Immature natural killer cell (primary cell): ENCODE measurements around the gene MAP7D2. TPM values are rescaled to one million over a fixed set of nuclear protein-coding genes. Genes with fewer than 3 reads are reported as not detected.

ENCODE experiments used
- DNase-seq, 3 donors: peaks; one replicate each; pipeline ENCODE4 v3.0.0; 2022; ENCODE audit warnings: mixed read lengths in 1 of 3
- H3K27ac Mint-ChIP-seq, 6 donors: one replicate each; pipeline ENCODE4 v1.8.0; 2020; ENCODE audit warnings: mixed read lengths in 6 of 6, mild to moderate bottlenecking in 5 of 6, inconsistent platforms in 4 of 6, moderate library complexity in 3 of 6
- H3K27me3 Mint-ChIP-seq, 3 donors: one replicate each; pipeline ENCODE4 v1.8.0; 2020 to 2021; ENCODE audit warnings: low read depth in 3 of 3, mild to moderate bottlenecking in 3 of 3, mixed read lengths in 3 of 3, moderate library complexity in 3 of 3, inconsistent platforms in 1 of 3
- H3K36me3 Mint-ChIP-seq, 3 donors: one replicate each; pipeline ENCODE4 v1.8.0; 2020; ENCODE audit warnings: mixed read lengths in 3 of 3, inconsistent platforms in 2 of 3, mild to moderate bottlenecking in 2 of 3
- H3K4me1 Mint-ChIP-seq, 2 donors: one replicate each; pipeline ENCODE4 v1.8.0; 2020; ENCODE audit warnings: inconsistent platforms in 2 of 2, mild to moderate bottlenecking in 2 of 2, mixed read lengths in 2 of 2, moderate library complexity in 1 of 2
- H3K4me3 Mint-ChIP-seq, 5 donors: one replicate each; pipeline ENCODE4 v1.8.0; 2020; ENCODE audit warnings: mild to moderate bottlenecking in 5 of 5, mixed read lengths in 5 of 5, inconsistent platforms in 3 of 5, moderate library complexity in 3 of 5
- H3K9me3 Mint-ChIP-seq, 6 donors: one replicate each; pipeline ENCODE4 v1.8.0; 2020; ENCODE audit warnings: mild to moderate bottlenecking in 6 of 6, mixed read lengths in 6 of 6, inconsistent platforms in 4 of 6, moderate library complexity in 3 of 6
- polyA plus RNA-seq, 3 donors: library from polyadenylated mRNA; unstranded; fragments of 300-500 nt; fragmentation: Illumina TruSeq; gene quantifications; one replicate each; pipeline ENCODE4 v1.2.3, GENCODE V29; 2021

The MAP7D2 gene
- polyA plus RNA-seq, 3 donors from 2014 or later = not detected

- H3K27ac Mint-ChIP-seq = no peak overlapping the region
- H3K4me1 Mint-ChIP-seq = no peaks in the 10 kb centered on the region
- peaks cover 0 to 13% (median 3%) of the 10 kb centered on the region in 3 donors for H3K27me3 Mint-ChIP-seq
- H3K4me3 Mint-ChIP-seq = no peak overlapping the region
- no peaks in the 10 kb centered on the region for H3K36me3 Mint-ChIP-seq
- no peaks in the 10 kb centered on the region for H3K9me3 Mint-ChIP-seq
- no peak for DNase-seq
Observed at GRCh38 chrX:20089845-20090244, 26.9 kb downstream of the MAP7D2 start.

GRCh38 chrX:20080277-20080676, 36.4 kb downstream of the MAP7D2 start:
- DNase-seq = no peak
- Mint-ChIP-seq H3K4me1 (no peaks in the 10 kb centered on the region), H3K4me3 (no peak overlapping the region), H3K27ac (no peak overlapping the region), H3K27me3 (peaks cover 0 to 2% (median 0%) of the 10 kb centered on the region in 3 donors), H3K36me3 (no peaks in the 10 kb centered on the region), H3K9me3 (peaks cover 0 to 1% (median 0%) of the 10 kb centered on the region in 6 donors)

GRCh38 chrX:20071511-20072079, 45.1 kb downstream of the MAP7D2 start:
- DNase-seq = no peak
- no peak overlapping the region for H3K4me3 Mint-ChIP-seq
- no peaks in the 10 kb centered on the region for H3K36me3 Mint-ChIP-seq
- peaks cover 0 to 2% (median 0%) of the 10 kb centered on the region in 6 donors for H3K9me3 Mint-ChIP-seq
- H3K4me1 Mint-ChIP-seq = no peaks in the 10 kb centered on the region
- peaks cover 0 to 3% (median 2%) of the 10 kb centered on the region in 3 donors for H3K27me3 Mint-ChIP-seq
- H3K27ac Mint-ChIP-seq = no peak overlapping the region

GRCh38 chrX:20067709-20068561, 48.8 kb downstream of the MAP7D2 start:
- Mint-ChIP-seq H3K4me1 (no peaks in the 10 kb centered on the region), H3K27me3 (peaks cover 0 to 3% (median 2%) of the 10 kb centered on the region in 3 donors), H3K4me3 (no peak overlapping the region), H3K9me3 (no peaks in the 10 kb centered on the region), H3K27ac (no peak overlapping the region), H3K36me3 (no peaks in the 10 kb centered on the region)
- DNase-seq = no peak

- Mint-ChIP-seq H3K9me3 (no peaks in the 10 kb centered on the region), H3K4me3 (no peak overlapping the region), H3K27ac (no peak overlapping the region), H3K27me3 (peaks cover 0 to 3% (median 2%) of the 10 kb centered on the region in 3 donors), H3K4me1 (no peaks in the 10 kb centered on the region), H3K36me3 (no peaks in the 10 kb centered on the region)
- DNase-seq = peak; percentile 5 to 34 (median 21)
Observed at GRCh38 chrX:20066968-20067708, 49.6 kb downstream of the MAP7D2 start.

- H3K4me1 Mint-ChIP-seq = peaks cover 10 to 13% of the 10 kb centered on the region in 2 donors
- no peaks in the 10 kb centered on the region for H3K36me3 Mint-ChIP-seq
- H3K9me3 Mint-ChIP-seq = no peaks in the 10 kb centered on the region
- DNase-seq = no peak
- no peak overlapping the region for H3K27ac Mint-ChIP-seq
- H3K4me3 Mint-ChIP-seq = no peak overlapping the region
- peaks cover 3 to 6% (median 4%) of the 10 kb centered on the region in 3 donors for H3K27me3 Mint-ChIP-seq
Observed at GRCh38 chrX:20063716-20064351, 52.9 kb downstream of the MAP7D2 start.

GRCh38 chrX:20063153-20063552, 53.6 kb downstream of the MAP7D2 start:
- no peak overlapping the region for H3K27ac Mint-ChIP-seq
- H3K27me3 Mint-ChIP-seq = peaks cover 3 to 4% (median 4%) of the 10 kb centered on the region in 3 donors
- H3K9me3 Mint-ChIP-seq = no peaks in the 10 kb centered on the region
- peaks cover 10 to 13% of the 10 kb centered on the region in 2 donors for H3K4me1 Mint-ChIP-seq
- no peak for DNase-seq
- H3K36me3 Mint-ChIP-seq = no peaks in the 10 kb centered on the region
- H3K4me3 Mint-ChIP-seq = no peak overlapping the region

- Mint-ChIP-seq H3K4me1 (peaks cover 10 to 13% of the 10 kb centered on the region in 2 donors), H3K36me3 (no peaks in the 10 kb centered on the region), H3K9me3 (no peaks in the 10 kb centered on the region), H3K4me3 (no peak overlapping the region), H3K27ac (no peak overlapping the region), H3K27me3 (peaks cover 3 to 5% (median 4%) of the 10 kb centered on the region in 3 donors)
- no peak for DNase-seq
Observed at GRCh38 chrX:20061855-20062254, 54.9 kb downstream of the MAP7D2 start.

GRCh38 chrX:20060961-20061748, 55.6 kb downstream of the MAP7D2 start:
- H3K36me3 Mint-ChIP-seq = no peaks in the 10 kb centered on the region
- no peak for DNase-seq
- no peaks in the 10 kb centered on the region for H3K9me3 Mint-ChIP-seq
- H3K27ac Mint-ChIP-seq = no peak overlapping the region
- H3K4me3 Mint-ChIP-seq = no peak overlapping the region
- peaks cover 10 to 13% of the 10 kb centered on the region in 2 donors for H3K4me1 Mint-ChIP-seq
- H3K27me3 Mint-ChIP-seq = peaks cover 3 to 5% (median 4%) of the 10 kb centered on the region in 3 donors

- Mint-ChIP-seq H3K9me3 (no peaks in the 10 kb centered on the region), H3K4me1 (peaks cover 10 to 13% of the 10 kb centered on the region in 2 donors), H3K4me3 (no peak overlapping the region), H3K36me3 (no peaks in the 10 kb centered on the region), H3K27me3 (peaks cover 3 to 5% (median 4%) of the 10 kb centered on the region in 3 donors), H3K27ac (no peak overlapping the region)
- no peak for DNase-seq
Observed at GRCh38 chrX:20059467-20060128, 57.1 kb downstream of the MAP7D2 start.

GRCh38 chrX:20057479-20057878, 59.2 kb downstream of the MAP7D2 start:
- H3K4me3 Mint-ChIP-seq = no peak overlapping the region
- no peak overlapping the region for H3K27ac Mint-ChIP-seq
- no peak for DNase-seq
- no peaks in the 10 kb centered on the region for H3K36me3 Mint-ChIP-seq
- H3K27me3 Mint-ChIP-seq = peaks cover 3 to 5% (median 4%) of the 10 kb centered on the region in 3 donors
- H3K4me1 Mint-ChIP-seq = peaks cover 10 to 13% of the 10 kb centered on the region in 2 donors
- no peaks in the 10 kb centered on the region for H3K9me3 Mint-ChIP-seq

- Mint-ChIP-seq H3K27ac (no peak overlapping the region), H3K4me3 (no peak overlapping the region), H3K4me1 (peaks cover 6 to 10% of the 10 kb centered on the region in 2 donors), H3K9me3 (no peaks in the 10 kb centered on the region), H3K27me3 (peaks cover 3 to 9% (median 4%) of the 10 kb centered on the region in 3 donors), H3K36me3 (no peaks in the 10 kb centered on the region)
- DNase-seq = no peak
Observed at GRCh38 chrX:20056704-20057103, 60.0 kb downstream of the MAP7D2 start.
